Anterior cingulate cortex (tissue), 58 donors: ENCODE measurements around the gene PET100.

Experiments used
- DNase-seq, 58 donors: peaks; one replicate each; lab custom pipeline; 2025; lab: John Stamatoyannopoulos, UW

Gene PET100, protein sequence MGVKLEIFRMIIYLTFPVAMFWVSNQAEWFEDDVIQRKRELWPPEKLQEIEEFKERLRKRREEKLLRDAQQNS

DNA sequence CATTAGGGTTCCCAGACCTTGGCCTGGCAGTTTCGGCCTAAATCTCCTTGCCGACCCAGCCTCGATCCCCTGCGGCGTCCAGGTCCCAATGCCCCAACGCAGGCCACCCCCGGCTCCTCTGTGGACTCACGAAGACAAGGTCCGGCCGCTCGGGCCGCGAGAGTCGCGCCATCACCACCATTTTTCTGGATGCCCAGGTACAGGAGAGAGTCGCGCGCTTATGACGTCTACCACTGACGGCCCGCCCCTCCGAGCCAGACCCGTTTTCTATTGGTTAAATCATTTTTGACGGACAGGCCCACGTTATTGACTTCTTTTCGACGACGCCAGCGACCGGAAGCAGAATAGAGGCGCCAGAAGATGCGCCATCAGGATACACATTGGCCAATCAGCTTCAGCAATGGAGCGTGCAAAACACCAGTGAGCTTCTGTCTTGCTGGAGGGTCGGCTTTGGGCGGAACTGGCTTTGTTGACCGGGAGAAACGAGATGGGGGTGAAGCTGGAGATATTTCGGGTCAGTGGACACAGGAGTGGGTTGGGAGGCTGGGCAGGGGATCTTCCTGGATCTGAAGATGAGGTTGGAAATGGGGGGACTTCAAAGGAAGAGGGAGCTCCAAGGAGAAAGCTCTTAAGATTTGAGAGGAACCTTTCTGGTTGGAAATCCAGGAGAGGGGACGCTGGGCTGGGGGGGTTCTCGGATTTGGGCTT, at the start of gene PET100, which contains the start of gene XAB2:
TSS of gene PET100 (plus strand) at position 447 of the 708 bp plus-strand sequence. CDS start at position 488, 41 bp downstream.
TSS of gene XAB2 (minus strand) at position 199 of the 708 bp plus-strand sequence. CDS start at position 181, 18 bp downstream.
- DNase-seq, result peak; percentile 82 to 99 (median 96)

DNA sequence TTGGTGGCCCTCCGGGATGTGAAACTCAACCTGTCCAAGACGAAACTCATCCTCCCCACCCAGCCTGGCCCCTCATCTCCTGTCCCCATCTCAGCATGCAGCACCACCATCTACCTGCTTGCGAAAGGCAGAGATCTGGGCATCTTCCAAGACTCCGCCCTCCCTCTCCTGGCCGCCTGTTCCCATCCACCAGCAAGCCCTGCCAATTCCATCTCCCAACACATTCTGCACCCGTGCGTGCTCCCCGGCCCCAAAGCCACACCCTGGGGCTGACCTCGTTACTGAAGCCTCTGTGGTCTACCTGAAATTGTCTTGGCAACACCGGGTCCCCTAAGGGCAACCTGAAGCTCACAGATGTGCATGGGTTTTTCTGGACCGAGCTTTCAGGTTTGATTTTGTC, 47.1 kb upstream of the PET100 start:
- DNase-seq, result no peak

DNA sequence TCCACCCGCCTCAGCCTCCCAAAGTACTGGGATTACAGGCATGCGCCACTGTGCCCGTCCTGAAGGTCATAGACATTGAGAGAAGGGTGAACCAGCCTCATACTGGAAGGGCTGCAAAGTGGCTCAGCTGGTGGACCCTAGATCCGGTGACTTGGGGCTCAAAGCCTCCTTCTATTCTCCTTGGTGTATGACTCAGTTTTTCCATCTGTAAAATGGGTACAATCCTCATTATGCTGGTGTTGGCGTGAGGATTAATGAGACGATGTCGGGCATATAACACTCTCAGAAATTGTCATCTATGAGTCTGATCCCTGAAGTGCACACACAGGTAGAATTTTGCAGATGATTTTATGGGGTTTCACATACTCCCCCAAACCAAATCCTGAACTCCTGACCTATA, 39.8 kb upstream of the PET100 start:
- DNase-seq, result no peak

DNA sequence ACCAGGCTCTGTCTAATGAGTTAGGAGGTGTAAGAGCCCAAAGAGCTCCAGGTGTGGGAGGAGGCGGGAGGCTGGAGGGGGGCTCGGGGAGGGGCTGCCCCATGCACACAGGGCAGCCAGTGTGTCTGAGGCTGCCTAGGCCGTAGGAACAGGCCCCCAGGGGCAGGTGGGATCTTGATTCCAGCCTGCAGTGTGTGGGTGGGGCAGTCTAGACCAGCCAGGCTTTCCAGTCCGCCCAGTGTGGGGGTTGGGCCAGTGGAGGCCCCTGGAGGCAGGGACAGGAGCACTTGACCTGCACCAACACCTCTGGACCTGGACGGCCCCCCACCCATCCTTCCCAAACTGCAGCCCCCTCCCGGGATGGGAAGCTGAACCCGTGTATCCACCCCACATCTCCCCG, 39.3 kb upstream of the PET100 start:
- DNase-seq, result no peak

DNA sequence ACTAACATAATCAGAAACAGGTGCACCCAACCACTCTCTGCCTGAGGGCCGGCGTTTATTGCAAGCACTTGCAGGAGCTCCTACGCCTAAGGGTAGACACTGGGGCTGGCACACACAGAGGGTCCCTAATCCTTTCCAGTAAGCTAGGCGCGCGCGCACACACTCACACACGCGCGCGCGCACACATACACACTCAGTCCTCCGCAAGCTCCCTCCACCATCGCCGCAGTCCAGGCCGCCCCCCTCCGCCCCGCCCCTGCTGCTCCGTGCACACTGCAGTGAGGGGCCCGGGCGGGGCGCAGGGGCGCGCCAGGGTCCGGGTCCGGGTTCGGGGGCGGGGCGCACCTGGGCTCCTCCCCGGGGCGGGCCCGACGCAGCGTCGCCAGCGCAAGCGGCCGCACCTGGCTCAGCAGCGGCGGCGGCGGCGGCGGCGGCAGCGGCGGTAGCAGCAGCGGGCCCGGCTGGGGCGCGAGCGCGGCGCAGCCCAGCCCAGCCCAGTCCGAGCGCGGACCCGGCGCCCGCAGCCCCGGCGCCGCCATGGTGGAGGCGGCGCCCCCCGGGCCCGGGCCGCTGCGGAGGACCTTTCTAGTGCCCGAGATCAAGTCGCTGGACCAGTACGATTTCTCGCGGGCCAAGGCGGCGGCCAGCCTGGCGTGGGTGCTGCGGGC, 34.0 kb upstream of the PET100 start, which contains the start of gene CAMSAP3:
TSS of gene CAMSAP3 (plus strand) at position 398 of the 668 bp plus-strand sequence. CDS start at position 538, 140 bp downstream.
- peak in 18 of 58 donors; percentile 3 to 59 (median 26) for DNase-seq

DNA sequence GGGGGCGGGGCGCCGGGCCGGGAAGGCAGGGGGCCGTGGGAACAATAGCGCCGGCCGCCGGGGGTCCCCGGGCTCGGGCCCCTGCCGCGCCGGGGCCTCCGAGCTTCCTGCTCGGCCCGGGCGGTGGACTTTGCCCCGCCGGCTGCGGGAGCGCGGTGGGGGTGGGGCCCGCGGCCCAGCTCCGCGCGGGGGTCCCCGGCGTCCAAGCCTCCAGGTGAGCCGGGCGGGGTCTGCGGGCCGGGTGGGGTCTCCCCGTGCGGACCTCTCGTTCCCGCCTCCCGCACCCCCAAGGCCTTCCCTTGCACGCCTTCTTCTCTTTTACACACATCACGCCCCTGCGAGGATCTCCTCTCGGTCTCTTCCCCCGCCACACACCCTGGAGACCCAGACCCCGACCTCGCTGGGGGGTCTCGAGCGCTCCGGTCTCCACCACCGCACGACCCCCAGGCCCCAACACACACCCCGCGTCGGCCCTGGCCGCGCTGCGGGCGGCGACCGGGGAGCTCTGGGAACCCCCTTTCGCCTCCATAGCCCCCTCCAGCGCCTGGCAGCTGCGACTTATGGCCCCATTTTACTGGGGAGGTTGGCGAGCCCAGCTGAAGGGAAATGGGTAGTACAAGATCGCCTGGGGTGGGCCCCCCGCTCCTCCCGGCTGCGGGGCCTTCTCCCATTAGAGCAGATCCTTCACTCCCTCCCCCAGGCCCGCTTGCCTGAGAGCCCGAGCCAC, 33.2 kb upstream of the PET100 start:
- peak in 2 of 58 donors; percentile 4 to 9 for DNase-seq

DNA sequence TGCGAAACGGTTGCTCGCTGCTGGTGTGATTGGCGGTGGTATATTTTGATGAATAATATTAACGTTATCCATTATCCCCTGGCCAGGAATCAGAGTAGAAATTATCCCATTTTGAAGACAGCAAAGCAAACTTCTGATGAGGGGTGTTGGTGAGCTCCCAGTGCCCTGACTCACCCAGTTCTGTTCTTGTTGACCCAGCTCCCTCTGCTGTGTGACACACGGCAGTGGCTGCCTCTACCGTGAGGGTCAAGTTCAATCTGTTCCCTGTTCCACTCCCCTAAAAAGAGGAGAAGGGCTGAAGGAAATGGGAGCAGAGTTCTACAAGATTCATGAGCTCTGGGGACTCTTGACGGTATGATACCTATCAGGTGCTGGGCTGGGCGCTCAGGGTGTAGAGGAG, 31.9 kb upstream of the PET100 start:
- DNase-seq, result no peak

DNA sequence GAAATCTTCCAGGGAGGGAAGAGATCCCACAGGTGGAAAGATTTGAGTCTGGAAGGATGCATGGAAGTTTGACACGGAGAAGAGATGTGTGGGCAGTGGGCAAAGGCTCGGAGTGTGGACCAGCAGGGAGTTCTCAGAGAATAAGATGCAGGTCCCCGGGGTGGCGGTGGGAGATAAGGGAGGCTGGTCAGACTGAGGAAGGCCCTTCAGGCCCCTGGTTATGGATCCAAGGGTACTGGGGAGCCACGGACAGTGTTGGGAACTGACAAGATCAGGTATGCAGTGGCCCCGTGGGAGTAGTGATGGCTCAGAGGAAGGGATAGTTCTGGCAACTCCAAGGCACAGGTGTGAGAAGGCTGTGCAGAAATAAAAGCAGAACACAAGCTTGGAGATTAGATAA, 31.4 kb upstream of the PET100 start:
- no peak for DNase-seq

DNA sequence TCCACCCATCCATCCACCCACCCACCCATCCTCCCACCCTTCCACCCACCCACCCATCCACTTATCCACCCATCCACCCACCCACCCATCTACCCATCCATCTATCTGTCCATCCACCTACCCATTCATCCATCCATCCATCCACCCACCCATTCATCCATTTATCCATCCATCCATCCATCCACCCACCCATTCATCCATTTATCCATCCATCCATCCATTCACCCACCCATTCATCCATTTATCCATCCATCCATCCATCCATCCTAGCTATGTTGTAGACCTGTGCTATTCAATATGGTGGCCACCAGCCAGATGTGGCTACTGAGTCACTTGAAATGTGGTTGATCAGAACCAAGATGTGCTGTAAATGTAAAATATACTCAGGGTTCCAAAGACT, 28.9 kb upstream of the PET100 start:
- no peak for DNase-seq

DNA sequence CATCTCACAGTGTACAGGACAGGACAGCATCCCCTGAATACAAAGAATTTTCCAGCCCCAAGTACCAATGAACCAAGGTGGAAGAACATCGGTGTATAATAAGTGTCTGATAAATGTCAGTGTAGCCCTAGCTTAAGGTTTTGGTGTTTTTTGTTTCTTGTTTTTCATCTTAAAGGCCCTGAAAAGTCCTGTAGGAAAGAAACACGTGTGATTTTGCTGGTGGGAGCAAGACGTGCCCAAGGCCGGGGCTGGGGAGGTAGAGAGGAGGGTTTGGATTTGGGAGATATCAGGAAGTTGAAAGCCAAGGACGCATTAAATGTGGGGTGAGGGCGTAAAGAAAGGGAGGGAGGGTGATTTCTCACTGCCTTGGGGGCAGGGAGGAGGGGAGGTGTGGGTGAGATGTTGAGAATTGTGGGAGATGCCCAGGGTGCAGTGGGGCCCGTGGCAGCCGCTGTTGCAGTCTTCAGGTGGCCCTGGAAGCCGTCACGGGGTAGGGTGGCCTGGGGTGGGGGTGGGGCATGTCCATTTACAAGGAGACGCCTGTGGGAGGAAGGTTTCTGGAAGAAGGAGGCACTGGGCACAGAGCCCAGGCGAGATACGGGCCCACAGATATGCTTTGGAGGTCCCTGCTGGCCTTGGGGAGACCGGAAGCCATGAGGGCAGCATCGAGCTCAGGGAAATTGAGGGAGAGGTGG, 27.2 kb upstream of the PET100 start:
- no peak for DNase-seq

DNA sequence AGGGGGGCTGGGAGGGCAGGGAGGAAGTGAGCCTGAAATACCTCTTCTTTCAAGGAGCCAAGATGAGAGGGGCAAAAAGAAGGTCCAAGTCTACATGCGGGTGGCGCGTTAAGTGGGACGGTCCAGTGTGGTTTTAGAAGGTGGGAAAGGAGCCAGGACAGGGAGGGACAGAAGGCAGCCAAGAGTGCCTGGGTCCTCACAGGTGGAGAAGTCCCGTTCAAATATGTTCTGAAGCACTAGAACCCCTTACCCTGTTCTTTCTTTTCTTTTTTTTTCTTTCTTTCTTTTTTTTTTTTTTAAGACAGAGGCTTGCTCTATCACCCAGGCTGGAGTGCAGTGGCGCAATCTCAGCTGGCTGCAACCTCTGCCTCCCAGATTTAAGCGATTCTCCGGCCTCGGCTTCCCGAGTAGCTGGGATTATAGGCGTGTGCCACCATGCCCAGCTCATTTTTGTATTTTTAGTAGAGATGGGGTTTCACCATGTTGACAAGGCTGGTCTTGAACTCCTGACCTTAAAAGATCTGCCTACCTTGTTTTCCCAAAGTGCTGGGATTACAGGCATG, 26.6 kb upstream of the PET100 start:
- no peak for DNase-seq

DNA sequence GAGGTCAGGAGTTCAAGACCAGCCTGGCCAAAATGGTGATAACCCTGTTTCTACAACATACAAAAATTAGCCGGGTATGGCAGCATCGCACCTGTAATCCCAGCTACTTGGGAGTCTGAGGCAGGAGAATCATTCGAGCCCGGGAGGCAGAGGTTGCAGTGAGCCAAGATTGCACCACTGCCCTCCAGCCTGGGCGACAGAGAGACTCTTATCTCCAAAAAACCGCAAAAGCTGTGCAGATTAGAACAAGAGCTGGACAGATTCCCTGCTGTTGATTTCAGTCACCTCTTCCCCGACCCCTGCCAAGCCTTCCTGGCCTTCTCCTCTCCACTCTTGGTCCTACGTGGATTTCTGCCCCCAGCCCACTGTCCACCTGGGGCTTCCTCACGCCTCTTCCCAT, 25.7 kb upstream of the PET100 start:
- no peak for DNase-seq

DNA sequence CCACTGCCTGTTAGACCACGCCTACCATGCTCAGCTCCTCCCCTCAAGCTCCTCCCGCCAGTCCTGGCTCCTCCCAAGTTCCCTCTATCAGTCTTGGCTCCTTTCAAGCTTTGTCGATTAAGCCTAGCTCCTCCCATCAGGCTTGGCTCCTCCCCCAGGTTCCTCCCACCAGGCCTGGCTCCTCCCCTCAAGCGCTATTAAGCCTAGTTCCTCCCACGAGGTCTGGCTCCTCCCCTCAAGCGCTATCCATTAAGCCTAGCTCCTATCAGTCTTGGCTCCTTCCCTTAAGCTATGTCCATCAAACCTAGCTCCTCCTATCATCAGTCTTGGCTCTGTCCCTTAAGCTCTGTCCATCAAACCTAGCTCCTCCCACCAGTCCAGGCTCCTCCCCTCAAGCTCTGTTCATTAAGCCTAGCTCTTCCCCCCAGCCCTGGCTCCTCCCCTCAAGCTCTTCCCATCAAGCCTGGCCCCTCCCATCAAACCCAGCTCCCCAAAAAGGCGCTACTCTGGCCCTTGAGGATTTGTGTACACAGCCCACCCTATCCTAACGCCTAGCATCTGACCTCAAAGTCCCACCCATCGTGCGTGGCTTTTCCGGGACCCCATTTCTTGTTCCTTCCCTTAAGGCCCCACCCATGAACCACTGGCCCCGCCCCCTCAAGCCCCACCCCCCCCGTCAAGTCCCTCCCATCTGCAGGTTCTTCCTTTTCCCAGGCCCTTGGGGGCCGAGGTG, 23.9 kb upstream of the PET100 start:
- no peak for DNase-seq

DNA sequence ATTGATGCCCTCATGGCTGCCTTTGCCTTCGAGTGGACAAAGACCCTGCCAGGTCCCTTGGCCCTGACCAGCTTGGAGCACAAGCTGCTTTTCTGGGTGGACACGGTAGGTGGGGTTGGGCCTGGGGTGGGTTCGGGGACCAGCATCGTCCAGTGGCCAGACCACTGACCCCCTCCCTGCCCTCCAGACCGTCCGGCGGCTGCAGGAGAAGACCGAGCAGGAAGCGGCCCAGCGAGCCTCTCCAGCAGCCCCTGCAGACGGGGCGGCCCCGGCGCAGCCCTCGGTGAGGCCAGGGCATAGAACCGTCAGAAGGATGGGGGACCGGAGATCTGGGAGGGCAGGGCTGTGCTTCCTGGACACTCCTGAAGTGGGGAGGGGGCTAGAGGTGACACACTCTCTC, 23.3 kb upstream of the PET100 start:
- DNase-seq, result no peak

DNA sequence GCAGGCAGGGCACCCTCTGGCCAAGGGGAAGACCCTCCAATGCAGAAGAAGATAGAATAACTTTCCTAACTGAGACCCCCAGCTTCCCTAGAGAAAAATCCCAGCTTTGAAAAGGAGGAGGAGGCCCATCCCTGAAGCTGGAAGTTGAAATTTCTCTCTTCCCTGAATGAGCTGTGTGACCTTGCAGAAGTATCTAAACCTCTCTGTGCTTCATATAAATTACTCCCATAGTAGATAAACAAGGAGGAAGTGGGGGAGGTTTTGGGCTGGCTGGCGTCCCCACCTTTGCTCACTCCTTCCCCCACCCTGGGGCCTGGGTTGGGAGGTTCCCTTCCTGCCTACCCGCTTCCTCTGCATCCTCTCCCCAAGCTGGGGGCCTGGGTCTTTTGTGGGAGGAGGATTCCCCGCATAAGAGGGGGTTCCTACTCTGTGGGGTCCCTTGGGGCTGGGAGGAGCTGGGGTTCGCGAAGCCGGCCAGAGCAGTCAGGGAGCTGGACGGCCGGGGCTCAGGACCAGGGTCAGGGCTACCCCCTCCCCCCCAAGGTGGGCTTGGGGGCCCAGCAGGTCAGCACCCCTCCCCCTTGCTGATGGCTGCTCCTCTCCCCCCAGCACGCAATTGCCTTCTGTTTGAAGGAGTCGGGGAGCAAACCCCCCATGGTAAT, 22.2 kb upstream of the PET100 start:
- DNase-seq, result no peak

DNA sequence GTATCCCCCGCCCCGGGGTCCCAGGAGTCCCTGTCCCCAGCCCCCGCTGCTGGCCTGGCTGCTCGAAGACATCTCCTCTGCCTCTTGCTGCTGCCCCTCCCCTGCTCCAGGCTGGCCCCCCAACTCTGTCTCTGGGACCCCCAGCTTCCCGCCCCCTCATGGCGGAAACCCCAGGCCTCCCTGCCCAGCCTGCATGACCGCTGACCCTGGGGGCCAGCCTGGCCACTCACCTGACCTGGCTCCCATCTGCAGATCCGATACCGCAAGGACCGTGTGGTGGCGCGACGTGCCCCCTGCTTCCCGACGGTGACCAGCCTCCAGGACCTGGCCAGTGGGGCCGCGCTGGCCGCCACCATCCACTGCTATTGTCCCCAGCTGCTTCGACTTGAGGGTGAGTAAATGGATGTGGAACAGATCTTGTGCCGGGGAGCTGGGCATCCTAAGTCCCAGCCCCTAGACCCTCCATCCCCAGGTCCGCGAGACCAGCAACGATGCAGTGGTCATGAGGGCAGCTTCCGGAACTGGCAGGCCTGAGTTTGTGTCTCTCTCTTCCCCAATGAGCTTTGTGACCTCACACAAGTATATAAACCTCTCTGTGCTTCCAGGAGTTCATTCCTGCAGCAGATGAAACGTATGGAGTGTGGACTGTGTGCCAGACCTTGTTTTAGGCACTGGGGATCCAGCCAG, 21.6 kb upstream of the PET100 start:
- DNase-seq, result no peak

DNA sequence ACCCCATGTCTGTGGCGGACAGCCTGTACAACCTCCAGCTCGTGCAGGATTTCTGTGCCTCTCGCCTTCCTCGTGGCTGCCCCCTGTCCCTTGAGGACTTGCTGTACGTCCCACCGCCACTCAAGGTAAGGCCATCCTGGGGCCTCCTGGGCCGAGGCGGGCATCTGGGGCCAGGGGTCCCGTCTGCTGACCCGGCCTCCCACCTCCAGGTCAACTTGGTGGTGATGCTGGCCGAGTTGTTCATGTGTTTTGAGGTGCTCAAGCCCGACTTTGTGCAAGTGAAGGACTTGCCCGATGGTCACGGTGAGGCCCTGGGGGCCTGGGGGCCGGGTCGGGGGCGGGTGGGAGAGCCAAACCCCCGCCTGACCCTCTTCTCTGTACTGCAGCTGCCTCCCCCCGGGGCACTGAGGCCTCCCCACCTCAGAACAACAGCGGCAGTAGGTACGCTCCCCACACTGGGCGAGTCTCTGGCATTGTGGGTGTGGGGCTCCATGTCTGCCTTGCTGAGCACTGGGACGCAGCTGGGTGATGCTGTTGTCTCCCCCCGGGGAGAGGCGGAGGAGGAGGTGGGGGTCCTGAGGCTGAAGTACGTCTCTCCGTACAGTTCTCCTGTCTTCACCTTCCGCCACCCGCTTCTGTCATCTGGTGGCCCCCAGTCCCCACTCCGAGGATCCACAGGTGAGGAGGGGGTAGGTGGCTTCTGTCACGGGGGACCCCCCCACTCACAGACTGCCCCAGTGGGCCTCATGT, 18.9 kb upstream of the PET100 start:
- DNase-seq, result no peak
